T-helper 1 cell (primary cell): Measurements from ENCODE around the gene SEMA3B.
"Not testable (repeated sequence)": the region's sequence is repeated elsewhere in the genome, so short reads cannot be mapped to it uniquely, and the experiment has no call there.

Source experiments
- DNase-seq, 5 donors: peaks; one replicate each; pipeline ENCODE4 v3.0.0-alpha.2; 2012 to 2020

The SEMA3B gene

GRCh38 chr3:50238549-50239026 is 30.4 kb upstream of the SEMA3B start:
- DNase-seq: peak in 1 of 5 donors; percentile 22

DNA sequence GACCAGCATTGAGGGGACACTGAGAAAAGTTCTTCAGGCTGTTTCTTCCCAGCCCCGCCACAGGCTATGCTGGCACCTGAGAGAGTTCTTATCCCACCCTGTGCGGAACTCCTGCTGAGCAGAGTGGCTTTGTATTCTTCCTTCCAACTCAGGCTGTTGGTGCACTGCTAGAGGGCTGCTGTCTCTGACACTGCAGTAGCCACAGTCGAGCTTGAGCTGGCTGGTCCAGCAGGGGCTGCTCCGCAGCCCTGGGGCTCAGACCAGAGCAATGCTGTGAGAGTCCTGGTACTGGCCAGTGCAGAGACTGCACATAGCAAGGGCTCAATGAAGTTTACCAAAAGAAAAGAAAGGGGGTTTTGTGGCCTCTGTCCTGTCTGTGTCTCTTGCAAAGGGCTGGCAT is 29.3 kb upstream of the SEMA3B start:
- no peak for DNase-seq

DNA sequence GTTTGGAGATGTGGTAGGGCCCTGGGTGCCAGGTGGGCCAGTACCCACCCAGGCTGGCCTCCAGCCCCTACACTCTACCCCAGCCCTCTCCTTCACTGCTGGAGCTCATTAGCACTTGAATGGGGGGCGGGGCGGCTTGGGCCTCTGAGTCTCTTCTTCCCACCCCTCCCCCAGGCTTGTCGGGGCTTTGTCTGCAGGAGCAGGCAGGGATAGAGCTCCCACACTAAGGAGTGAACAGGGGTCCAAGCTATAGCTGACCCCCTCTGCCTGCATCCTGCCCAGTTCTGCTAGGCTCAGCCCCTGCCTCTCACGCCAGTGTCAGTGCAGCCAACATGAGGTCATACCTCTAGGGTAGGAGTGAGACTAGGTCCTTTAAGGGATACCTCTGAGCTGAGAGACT is 27.8 kb upstream of the SEMA3B start:
- DNase-seq: no peak

GRCh38 chr3:50241713-50242380 is 27.1 kb upstream of the SEMA3B start:
- DNase-seq: no peak

GRCh38 chr3:50242381-50242770 is 26.6 kb upstream of the SEMA3B start:
- DNase-seq: peak in 1 of 5 donors; percentile 59

DNA sequence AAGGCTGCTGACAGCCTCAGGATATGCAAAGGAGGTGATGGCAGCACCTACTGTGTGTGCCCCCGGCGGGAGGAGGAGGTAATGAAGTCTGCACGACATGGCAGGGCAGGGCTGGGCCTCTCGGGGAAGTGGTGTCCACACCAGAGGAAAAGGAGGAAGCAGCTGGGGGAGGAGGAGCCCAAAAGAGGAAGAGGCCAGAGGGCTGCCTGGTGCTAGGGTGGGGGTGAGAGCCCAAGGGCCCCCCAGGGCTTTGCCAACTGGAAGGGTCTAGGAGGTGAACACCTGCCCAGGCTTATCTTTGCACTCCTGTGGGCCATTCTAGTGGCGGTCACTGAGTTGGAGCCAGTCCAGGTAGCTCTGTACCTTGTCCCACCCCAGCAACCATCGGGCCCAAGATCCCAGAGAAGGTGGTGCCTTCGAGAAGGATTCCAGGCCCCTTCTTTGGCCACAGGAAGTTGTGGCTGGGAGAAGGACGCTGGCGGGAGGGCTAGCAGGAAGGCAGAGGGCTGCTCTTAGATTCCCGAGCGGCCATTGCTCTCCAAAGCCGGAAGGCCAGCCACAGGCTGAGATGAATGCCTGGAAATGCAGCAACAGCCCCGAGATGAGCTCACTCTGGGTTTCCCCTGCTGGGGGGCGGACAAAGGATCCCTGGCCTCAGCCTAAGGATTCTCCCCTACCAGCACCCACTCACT is 25.9 kb upstream of the SEMA3B start:
- DNase-seq: peak in 2 of 5 donors; percentile 31 to 32

DNA sequence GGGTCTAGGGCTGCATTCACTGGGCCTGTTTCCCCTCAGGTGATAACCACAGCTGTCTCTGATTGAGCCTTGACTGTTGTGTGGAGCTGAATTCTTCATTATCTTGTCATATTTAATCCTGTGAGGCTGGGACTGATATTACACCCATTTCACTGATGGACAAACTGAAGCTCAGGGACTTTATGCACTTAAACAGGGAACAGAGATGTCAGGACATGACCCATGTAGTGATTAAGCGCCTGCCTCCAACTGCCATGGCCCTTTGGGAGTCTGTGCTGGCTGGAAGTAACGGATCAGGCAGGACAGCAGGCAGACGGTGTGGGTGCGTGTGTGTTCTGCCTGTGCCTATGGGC is 25.4 kb upstream of the SEMA3B start:
- DNase-seq: no peak

DNA sequence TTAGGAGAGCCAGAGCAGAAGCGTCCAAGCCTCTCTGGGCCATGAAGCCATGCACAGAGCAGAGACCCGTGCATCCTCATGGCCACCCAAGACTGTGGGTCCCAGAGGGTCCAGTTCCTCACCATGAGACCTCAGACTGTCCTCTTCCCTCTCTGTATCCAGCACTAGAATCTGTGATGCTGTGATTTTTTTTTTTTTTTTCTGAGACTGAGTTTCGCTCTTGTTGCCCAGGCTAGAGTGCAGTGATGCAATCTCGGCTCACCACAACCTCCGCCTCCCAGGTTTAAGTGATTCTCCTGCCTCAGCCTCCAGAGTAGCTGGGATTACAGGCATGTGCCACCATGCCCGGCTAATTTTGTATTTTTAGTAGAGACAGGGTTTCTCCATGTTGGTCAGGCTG is 24.1 kb upstream of the SEMA3B start:
- not testable (repeated sequence) for DNase-seq

- DNase-seq: no peak
These were observed 23.6 kb upstream of the SEMA3B start for GRCh38 chr3:50245251-50245745.

DNA sequence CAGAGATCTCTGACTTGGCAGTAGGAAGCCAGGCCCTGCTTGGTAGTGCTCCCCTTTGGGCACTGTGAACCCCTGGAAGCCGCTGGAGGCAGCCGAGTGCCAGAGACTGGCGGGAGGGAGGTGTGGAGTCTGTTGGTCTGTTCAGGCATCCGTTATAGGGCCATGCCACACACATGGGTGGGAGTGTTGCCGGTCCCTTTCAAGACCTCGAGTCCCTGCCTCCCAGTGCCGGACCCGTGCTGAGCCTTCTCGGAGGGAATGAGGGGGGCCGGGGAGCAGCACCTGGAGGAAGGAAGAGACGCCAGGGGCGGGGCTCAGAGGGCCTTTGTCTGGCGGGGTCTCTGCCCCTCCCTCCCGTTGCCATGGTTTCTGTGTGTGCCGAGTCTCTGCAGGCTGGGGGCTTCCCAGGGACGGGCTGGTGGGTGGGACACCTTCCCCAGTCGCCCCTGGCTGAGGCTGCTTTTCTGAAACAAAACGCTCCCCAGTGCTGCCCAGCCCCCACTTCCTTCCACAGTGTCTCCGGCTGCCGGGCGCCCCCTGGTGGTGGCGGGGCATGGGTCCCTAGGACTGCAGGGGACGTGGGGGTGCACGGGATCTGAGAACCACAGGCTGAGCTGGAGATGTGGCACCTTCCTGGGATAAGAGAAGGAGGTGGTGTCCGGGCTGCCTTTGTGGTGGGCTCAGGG is 23.0 kb upstream of the SEMA3B start:
- peak; percentile 86 to 96 (median 93) for DNase-seq

- DNase-seq: peak; percentile 59 to 89 (median 74)
These were observed 22.4 kb upstream of the SEMA3B start for GRCh38 chr3:50246517-50246954.

DNA sequence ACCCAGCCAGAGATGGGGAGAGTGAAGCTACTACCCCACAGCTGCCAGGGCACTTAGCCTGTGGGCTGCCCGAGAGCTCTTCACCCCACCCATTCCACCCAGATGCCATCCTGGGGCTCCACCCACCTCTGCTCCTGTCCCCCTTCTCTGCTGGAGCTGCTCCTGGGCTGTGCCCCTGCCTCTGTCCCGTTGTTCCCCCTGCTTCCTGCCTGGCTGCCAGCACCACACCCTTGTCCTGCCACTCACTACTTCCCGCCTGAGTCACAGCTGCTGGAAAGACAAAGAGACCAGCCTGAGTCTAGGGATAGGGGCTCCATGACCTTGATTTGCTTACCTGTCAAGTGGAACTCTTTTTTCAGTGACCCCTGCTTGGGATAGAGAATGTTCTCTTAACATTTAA is 20.6 kb upstream of the SEMA3B start:
- DNase-seq: no peak

- no peak for DNase-seq
These were observed 19.5 kb upstream of the SEMA3B start for GRCh38 chr3:50249457-50249856.

DNA sequence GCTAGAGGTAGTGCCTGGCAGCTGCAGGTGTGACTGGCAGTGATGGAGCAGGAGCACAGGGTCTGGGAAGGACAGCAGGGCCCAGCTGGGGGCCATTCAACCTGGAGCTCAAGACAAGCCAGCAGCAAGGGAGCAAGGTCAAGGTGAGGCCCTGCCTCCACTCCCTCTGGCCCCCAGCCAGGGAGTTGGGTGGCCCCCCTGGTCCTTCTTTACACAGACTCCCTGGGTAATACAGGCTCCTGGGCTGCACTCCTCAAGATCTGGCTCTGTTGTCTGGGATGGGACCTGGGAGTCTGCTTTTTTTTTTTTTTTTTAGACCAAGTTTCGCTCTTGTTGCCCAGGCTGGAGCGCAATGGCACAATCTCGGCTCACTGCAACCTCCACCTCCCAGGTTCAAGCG is 18.4 kb upstream of the SEMA3B start:
- DNase-seq: no peak

- no peak for DNase-seq
These were observed 17.7 kb upstream of the SEMA3B start for GRCh38 chr3:50251220-50251619.

GRCh38 chr3:50254577-50255250 is 14.2 kb upstream of the SEMA3B start:
- DNase-seq: no peak

- DNase-seq: no peak
These were observed 13.7 kb upstream of the SEMA3B start for GRCh38 chr3:50255251-50255615.

DNA sequence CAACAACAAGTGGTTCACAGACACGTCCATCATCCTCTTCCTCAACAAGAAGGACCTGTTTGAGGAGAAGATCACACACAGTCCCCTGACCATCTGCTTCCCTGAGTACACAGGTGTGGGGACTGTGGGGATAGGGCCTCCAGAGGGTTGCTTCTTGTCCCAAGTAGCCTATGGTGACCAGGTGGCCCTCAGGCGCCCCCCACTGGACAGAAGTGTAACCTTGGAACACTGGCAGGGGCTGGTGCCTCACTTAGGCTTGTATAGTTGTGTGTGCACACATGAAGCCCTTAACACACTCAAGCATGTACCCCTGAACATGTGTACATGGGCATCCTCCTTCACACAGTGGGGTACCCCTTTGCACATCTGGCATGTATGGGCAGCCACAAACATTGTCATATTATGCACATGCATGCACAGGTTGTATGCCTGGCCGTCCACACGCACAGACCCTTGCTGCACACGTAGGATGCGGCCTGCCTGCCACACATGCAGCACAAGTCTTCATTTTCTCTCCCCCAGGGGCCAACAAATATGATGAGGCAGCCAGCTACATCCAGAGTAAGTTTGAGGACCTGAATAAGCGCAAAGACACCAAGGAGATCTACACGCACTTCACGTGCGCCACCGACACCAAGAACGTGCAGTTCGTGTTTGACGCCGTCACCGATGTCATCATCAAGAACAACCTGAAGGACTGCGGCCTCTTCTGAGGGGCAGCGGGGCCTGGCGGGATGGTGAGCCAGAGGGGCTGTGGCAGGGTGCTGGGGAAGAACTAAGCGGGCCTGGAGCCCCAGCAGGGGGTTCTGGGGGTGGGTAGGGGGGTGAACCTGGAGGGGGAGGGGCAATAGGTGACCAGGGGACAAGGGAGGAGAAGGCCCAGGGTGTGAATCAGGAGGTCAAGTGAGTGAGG is 11.7 kb upstream of the SEMA3B start:
- peak in 1 of 5 donors; percentile 18 for DNase-seq

GRCh38 chr3:50258029-50258680 is 10.8 kb upstream of the SEMA3B start:
- DNase-seq: no peak

GRCh38 chr3:50258979-50259378 is 10.0 kb upstream of the SEMA3B start:
- DNase-seq: no peak

GRCh38 chr3:50259432-50260026 is 9.4 kb upstream of the SEMA3B start:
- no peak for DNase-seq
